ENCODE measurements around the gene ARSK. TPM values are rescaled to one million over a fixed set of nuclear protein-coding genes. Genes with fewer than 3 reads are reported as not detected.

ARSK gene
- total RNA-seq, 1 experiment from 2014 or later: 13.7 TPM

- peak; percentile 96 for ATAC-seq
- Histone ChIP-seq H3K9me3 (ENCODE audit: control insufficient read depth, insufficient read depth, low read depth, low read length) (no peaks in the 10 kb centered on the region), H3K4me1 (ENCODE audit: control insufficient read depth, insufficient read depth, low read length) (peaks cover 13% of the 10 kb centered on the region), H3K4me3 (ENCODE audit: low read depth in 2 of 2, low read length in 2 of 2) (no peak overlapping the region), H3K27ac (ENCODE audit: low read length) (peak overlapping the region; percentile 81), H3K36me3 (ENCODE audit: control insufficient read depth, insufficient read depth, low read length) (no peaks in the 10 kb centered on the region), H3K27me3 (ENCODE audit: control insufficient read depth, insufficient read depth, low read length) (no peaks in the 10 kb centered on the region)
- CTCF ChIA-PET: no interaction called here
- in situ Hi-C loops (cut with HindIII; ENCODE audit: low pct_unique_long_range_greater_than_20kb, low sequenced_read_pairs): no loop called here
- BruUV-seq (replicated peaks): no TSS peak
- peak; percentile 75 for DNase-seq (ENCODE audit: low read depth, low spot score)
- TF ChIP-seq POLR2AphosphoS5 (IDR thresholded peaks at IDR 0.05; ENCODE audit: low read depth, low read length): peak; percentile 54; the same call in 1 of the 2 replicates
- peak; percentile 65 for TF ChIP-seq TCF7L2 (IDR thresholded peaks at IDR 0.05; ENCODE audit: low read depth, low read length)
- TF ChIP-seq, protein P1, sequence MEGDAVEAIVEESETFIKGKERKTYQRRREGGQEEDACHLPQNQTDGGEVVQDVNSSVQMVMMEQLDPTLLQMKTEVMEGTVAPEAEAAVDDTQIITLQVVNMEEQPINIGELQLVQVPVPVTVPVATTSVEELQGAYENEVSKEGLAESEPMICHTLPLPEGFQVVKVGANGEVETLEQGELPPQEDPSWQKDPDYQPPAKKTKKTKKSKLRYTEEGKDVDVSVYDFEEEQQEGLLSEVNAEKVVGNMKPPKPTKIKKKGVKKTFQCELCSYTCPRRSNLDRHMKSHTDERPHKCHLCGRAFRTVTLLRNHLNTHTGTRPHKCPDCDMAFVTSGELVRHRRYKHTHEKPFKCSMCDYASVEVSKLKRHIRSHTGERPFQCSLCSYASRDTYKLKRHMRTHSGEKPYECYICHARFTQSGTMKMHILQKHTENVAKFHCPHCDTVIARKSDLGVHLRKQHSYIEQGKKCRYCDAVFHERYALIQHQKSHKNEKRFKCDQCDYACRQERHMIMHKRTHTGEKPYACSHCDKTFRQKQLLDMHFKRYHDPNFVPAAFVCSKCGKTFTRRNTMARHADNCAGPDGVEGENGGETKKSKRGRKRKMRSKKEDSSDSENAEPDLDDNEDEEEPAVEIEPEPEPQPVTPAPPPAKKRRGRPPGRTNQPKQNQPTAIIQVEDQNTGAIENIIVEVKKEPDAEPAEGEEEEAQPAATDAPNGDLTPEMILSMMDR (IDR thresholded peaks at IDR 0.05): no peak
- intact Hi-C loops (cut with micrococcal nuclease; ENCODE audit: unreplicated experiment): no loop called here
- POLR2A ChIA-PET: no interaction called here
These were observed 36.6 kb downstream of the ARSK start for GRCh38 chr5:95591490-95591901.

GRCh38 chr5:95595289-95595931, 40.5 kb downstream of the ARSK start:
- ChIA-PET CTCF (no interaction called here), POLR2A (no interaction called here)
- no peaks in the 10 kb centered on the region for H3K36me3 ChIP-seq (ENCODE audit: control insufficient read depth, insufficient read depth, low read length)
- peak overlapping the region; percentile 24; the same call in 1 of the 2 replicates for H3K27ac ChIP-seq (ENCODE audit: low read length)
- ATAC-seq: no peak
- peaks cover 17% of the 10 kb centered on the region for H3K4me1 ChIP-seq (ENCODE audit: control insufficient read depth, insufficient read depth, low read length)
- H3K9me3 ChIP-seq (ENCODE audit: control insufficient read depth, insufficient read depth, low read depth, low read length): no peaks in the 10 kb centered on the region
- H3K27me3 ChIP-seq (ENCODE audit: control insufficient read depth, insufficient read depth, low read length): no peaks in the 10 kb centered on the region
- intact Hi-C loops (cut with micrococcal nuclease; ENCODE audit: unreplicated experiment): no loop called here
- DNase-seq (ENCODE audit: low read depth, low spot score): no peak
- no TSS peak for BruUV-seq (replicated peaks)
- no peak overlapping the region for H3K4me3 ChIP-seq (ENCODE audit: low read depth in 2 of 2, low read length in 2 of 2)
- TF ChIP-seq, protein P1 (IDR thresholded peaks at IDR 0.05): no peak
- TF ChIP-seq SIN3A (IDR thresholded peaks at IDR 0.05; ENCODE audit: borderline replicate concordance, insufficient read depth, low read depth, low read length) (no peak), REST (IDR thresholded peaks at IDR 0.05; ENCODE audit: insufficient read depth in 1 of 2, low read depth in 2 of 2, low read length in 1 of 2) (no peak), TCF7L2 (IDR thresholded peaks at IDR 0.05; ENCODE audit: low read depth, low read length) (no peak), POLR2AphosphoS5 (IDR thresholded peaks at IDR 0.05; ENCODE audit: low read depth, low read length) (no peak)
- in situ Hi-C loops (cut with HindIII; ENCODE audit: low pct_unique_long_range_greater_than_20kb, low sequenced_read_pairs): no loop called here

Measured in Panc1 (cell line).